ENCODE data around the gene MICALL1. TPM values are rescaled to one million over a fixed set of nuclear protein-coding genes. Genes with fewer than 3 reads are reported as not detected.

MICALL1 gene
- total and polyA plus RNA-seq, 2 of the 13 experiments (the other 11 are each of a cell fraction or from before 2014, with no cell fraction given), result 7.6 to 10.6 TPM

DNA sequence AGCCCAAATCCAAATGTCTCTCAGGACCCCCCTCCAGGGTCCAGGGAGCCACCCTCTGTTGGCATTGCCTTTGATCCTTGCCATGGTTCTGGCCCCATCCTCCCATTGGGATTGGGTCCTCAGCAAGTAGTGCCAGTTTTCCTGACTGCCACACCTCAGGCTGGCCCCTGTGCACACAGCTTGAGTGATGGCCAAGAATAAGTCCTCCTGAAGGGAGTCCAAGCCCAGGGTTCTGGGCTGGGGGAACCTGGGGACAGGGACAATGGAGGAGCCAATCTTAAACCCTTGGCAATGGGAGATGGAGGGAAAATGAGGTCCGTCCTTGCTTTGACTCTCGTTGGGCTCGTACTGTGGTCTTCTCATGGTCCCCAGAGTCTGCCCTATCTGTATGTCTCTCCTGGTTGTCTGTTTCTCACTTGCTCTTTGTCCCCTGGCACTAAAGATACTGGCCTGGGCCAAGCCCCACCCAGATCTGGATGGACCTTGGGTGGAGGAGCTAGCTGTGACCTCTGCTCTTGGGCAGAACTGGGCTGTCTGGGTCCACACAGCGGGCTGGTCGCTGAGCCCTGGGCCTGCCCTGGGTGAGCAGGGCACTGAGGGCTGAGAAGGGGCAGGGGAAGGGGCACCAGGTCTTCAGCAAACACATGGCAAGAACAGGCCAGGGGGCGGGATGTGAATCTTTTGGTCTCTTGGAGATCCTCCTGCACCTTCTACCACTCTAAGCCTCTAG lies 75.3 kb downstream of the MICALL1 start (continued):
- TF ChIP-seq ZNF878 (CRISPR knock-in tag; IDR thresholded peaks at IDR 0.05), result no peak
- no peak for TF ChIP-seq NPAS2 (CRISPR knock-in tag; IDR thresholded peaks at IDR 0.05; ENCODE audit: borderline replicate concordance)
- TF ChIP-seq ZNF30 (CRISPR knock-in tag; IDR thresholded peaks at IDR 0.05), result no peak
- TF ChIP-seq CC2D1A (CRISPR knock-in tag; IDR thresholded peaks at IDR 0.05), result no peak
- TF ChIP-seq KLF16 (CRISPR knock-in tag; IDR thresholded peaks at IDR 0.05), result no peak
- TF ChIP-seq GABPB1 (CRISPR knock-in tag; IDR thresholded peaks at IDR 0.05), result no peak
- TF ChIP-seq, protein P1, sequence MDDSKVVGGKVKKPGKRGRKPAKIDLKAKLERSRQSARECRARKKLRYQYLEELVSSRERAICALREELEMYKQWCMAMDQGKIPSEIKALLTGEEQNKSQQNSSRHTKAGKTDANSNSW (CRISPR knock-in tag; IDR thresholded peaks at IDR 0.05; ENCODE audit: borderline replicate concordance), result no peak
- TF ChIP-seq, protein P2, sequence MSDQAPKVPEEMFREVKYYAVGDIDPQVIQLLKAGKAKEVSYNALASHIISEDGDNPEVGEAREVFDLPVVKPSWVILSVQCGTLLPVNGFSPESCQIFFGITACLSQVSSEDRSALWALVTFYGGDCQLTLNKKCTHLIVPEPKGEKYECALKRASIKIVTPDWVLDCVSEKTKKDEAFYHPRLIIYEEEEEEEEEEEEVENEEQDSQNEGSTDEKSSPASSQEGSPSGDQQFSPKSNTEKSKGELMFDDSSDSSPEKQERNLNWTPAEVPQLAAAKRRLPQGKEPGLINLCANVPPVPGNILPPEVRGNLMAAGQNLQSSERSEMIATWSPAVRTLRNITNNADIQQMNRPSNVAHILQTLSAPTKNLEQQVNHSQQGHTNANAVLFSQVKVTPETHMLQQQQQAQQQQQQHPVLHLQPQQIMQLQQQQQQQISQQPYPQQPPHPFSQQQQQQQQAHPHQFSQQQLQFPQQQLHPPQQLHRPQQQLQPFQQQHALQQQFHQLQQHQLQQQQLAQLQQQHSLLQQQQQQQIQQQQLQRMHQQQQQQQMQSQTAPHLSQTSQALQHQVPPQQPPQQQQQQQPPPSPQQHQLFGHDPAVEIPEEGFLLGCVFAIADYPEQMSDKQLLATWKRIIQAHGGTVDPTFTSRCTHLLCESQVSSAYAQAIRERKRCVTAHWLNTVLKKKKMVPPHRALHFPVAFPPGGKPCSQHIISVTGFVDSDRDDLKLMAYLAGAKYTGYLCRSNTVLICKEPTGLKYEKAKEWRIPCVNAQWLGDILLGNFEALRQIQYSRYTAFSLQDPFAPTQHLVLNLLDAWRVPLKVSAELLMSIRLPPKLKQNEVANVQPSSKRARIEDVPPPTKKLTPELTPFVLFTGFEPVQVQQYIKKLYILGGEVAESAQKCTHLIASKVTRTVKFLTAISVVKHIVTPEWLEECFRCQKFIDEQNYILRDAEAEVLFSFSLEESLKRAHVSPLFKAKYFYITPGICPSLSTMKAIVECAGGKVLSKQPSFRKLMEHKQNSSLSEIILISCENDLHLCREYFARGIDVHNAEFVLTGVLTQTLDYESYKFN (CRISPR knock-in tag; conservative IDR thresholded peaks at IDR 0.05), result peak; percentile 60
- peak in 1 of 2 experiments; percentile 29; a peak in 1 of 4 replicates for TF ChIP-seq EP300 (IDR thresholded peaks at IDR 0.05; ENCODE audit: low read depth in 2 of 2, low read length in 2 of 2)
- no peak for TF ChIP-seq EP300 (CRISPR knock-in tag; IDR thresholded peaks at IDR 0.05; ENCODE audit: borderline replicate concordance)
- TF ChIP-seq HIVEP1 (CRISPR knock-in tag; IDR thresholded peaks at IDR 0.05), result no peak
- TF ChIP-seq, protein P3, sequence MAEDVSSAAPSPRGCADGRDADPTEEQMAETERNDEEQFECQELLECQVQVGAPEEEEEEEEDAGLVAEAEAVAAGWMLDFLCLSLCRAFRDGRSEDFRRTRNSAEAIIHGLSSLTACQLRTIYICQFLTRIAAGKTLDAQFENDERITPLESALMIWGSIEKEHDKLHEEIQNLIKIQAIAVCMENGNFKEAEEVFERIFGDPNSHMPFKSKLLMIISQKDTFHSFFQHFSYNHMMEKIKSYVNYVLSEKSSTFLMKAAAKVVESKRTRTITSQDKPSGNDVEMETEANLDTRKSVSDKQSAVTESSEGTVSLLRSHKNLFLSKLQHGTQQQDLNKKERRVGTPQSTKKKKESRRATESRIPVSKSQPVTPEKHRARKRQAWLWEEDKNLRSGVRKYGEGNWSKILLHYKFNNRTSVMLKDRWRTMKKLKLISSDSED (CRISPR knock-in tag; IDR thresholded peaks at IDR 0.05), result no peak
- peak in 1 of 2 experiments; percentile 35; a peak in 1 of 4 replicates for TF ChIP-seq NR2F1 (CRISPR knock-in tag; IDR thresholded peaks at IDR 0.05)
- TF ChIP-seq TCF7 (IDR thresholded peaks at IDR 0.05; ENCODE audit: low read depth), result no peak
- TF ChIP-seq ZNF775 (CRISPR knock-in tag; IDR thresholded peaks at IDR 0.05; ENCODE audit: borderline replicate concordance), result no peak
- TF ChIP-seq ZMYM3 (CRISPR knock-in tag; IDR thresholded peaks at IDR 0.05), result peak; percentile 57; the same call in 1 of the 2 replicates
- TF ChIP-seq KLF15 (CRISPR knock-in tag; IDR thresholded peaks at IDR 0.05; ENCODE audit: borderline replicate concordance), result no peak
- TF ChIP-seq NKX3-1 (CRISPR knock-in tag; IDR thresholded peaks at IDR 0.05), result no peak
- TF ChIP-seq NFIC (IDR thresholded peaks at IDR 0.05; ENCODE audit: low read length), result no peak
- no peak for TF ChIP-seq SP4 (CRISPR knock-in tag; IDR thresholded peaks at IDR 0.05)
- no peak for TF ChIP-seq ARNTL (CRISPR knock-in tag; IDR thresholded peaks at IDR 0.05)
- TF ChIP-seq ZFYVE20 (CRISPR knock-in tag; IDR thresholded peaks at IDR 0.05; ENCODE audit: borderline replicate concordance, low read depth), result no peak
- TF ChIP-seq ZNF703 (CRISPR knock-in tag; IDR thresholded peaks at IDR 0.05; ENCODE audit: borderline replicate concordance), result no peak
- TF ChIP-seq KAT7 (CRISPR knock-in tag; IDR thresholded peaks at IDR 0.05; ENCODE audit: borderline replicate concordance), result no peak
- TF ChIP-seq ZNF781 (CRISPR knock-in tag; IDR thresholded peaks at IDR 0.05; ENCODE audit: borderline replicate concordance, not compliant biosample characterization), result no peak
